ENCODE measurements around the gene SERF2. TPM values are rescaled to one million over a fixed set of nuclear protein-coding genes. Genes with fewer than 3 reads are reported as not detected.
"Not testable (repeated sequence)": the region's sequence is repeated elsewhere in the genome, so short reads cannot be mapped to it uniquely, and the experiment has no call there.

Gene SERF2
- total RNA-seq, 1 donor from 2014 or later, result 900 TPM

DNA sequence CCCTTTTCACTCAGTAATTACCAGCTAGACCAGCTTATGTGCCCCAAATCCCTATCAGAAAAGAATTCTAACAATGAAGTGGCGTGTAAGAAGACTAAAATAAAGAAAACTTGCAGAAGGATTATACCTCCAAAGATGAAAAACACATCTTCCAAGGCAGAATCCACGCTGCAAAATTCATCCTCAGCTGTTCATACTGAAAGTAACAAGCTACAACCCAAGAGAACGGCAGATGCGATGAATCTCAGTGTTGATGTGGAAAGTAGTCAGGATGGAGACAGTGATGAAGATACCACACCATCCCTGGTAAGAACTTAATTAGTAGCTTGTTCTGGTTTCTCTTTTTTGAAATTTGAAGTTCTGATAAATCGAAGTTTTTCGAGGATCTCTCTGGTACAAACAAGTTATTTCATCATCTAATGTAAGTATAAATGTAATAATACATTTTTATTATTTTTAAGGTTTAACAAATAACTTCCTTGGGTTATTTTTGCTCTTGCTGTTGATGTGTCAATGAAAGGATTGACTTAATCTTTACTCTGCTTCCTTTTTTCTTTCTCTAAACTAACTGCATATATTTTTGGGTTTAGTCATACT lies 36.0 kb downstream of the SERF2 start:
- Histone ChIP-seq H3K4me3 (peak overlapping the region; percentile 74), H3K9me3 (replicated peaks) (no peaks in the 10 kb centered on the region), H3K36me3 (no peaks in the 10 kb centered on the region), H3K27ac (replicated peaks) (peak overlapping the region; percentile 76), H3K27me3 (ENCODE audit: low read depth) (no peaks in the 10 kb centered on the region), H3K4me1 (peaks cover 40% of the 10 kb centered on the region)
- TF ChIP-seq CTCF (IDR thresholded peaks at IDR 0.05; ENCODE audit: borderline replicate concordance), result no peak
- DNase-seq, result no peak
- intact Hi-C loops (cut with micrococcal nuclease), result no loop called here

GRCh38 chr15:43829951-43830540 lies 37.9 kb downstream of the SERF2 start:
- DNase-seq; H3K27ac ChIP-seq (replicated peaks); H3K36me3 ChIP-seq; H3K4me3 ChIP-seq; intact Hi-C loops (cut with micrococcal nuclease); H3K27me3 ChIP-seq (ENCODE audit: low read depth); H3K9me3 ChIP-seq (replicated peaks): not testable (repeated sequence)
- H3K4me1 ChIP-seq, result peaks cover 23% of the 10 kb centered on the region

DNA sequence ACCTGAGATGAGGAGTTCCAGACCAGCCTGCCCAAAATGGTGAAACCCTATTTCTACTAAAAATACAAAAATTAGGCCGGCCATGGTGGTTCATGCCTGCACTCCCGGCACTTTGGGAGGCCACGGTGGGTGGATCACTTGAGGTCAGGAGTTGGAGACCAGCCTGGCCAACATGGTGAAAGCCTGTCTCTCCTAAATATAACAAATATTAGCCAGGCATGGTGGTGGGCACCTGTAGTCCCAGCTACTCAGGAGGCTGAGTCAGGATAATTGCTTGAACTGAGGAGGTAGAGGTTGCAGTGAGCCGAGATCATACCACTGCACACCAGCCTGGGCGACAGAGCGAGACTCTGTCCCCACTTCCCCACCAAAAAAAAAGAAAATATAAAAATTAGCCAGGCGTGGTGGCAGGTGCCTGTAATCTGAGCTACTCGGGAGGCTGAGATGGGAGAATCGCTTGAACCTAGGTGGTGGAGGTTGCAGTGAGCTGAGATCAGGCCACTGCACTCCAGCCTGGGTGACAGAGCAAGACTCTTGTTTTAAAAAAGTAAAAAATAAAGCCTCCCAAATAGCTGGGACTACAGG lies 38.7 kb downstream of the SERF2 start:
- H3K27me3 ChIP-seq (ENCODE audit: low read depth); intact Hi-C loops (cut with micrococcal nuclease); DNase-seq: not testable (repeated sequence)

GRCh38 chr15:43831519-43832052 lies 39.5 kb downstream of the SERF2 start:
- H3K36me3 ChIP-seq, result peaks cover 12% of the 10 kb centered on the region
- DNase-seq; H3K4me3 ChIP-seq; H3K27ac ChIP-seq (replicated peaks); intact Hi-C loops (cut with micrococcal nuclease); H3K9me3 ChIP-seq (replicated peaks); H3K27me3 ChIP-seq (ENCODE audit: low read depth): not testable (repeated sequence)
- H3K4me1 ChIP-seq, result peaks cover 15% of the 10 kb centered on the region

More for the DNA sequence above, 38.7 kb downstream of the SERF2 start:
- not testable (repeated sequence) for H3K27ac ChIP-seq (replicated peaks); H3K36me3 ChIP-seq; H3K9me3 ChIP-seq (replicated peaks); H3K4me3 ChIP-seq
- peaks cover 22% of the 10 kb centered on the region for H3K4me1 ChIP-seq

DNA sequence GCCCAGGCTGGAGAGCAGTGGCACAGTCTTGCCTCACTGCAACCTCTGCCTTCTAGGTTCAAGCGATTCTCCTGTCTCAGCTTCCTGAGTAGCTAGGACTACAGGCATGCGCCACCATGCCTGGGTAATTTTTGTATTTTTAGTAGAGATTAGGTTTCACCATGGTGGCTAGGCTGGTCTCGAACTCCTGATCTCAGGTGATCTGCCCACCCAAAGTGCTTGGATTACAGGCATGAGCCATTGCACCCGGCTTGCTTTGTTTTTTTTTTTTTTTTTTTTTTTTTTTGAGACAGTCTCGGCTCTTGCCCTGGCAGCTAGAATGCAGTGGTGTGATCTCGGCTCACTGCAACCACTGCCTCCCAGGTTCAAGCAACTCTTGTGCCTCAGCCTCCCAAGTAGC lies 40.4 kb downstream of the SERF2 start:
- DNase-seq; H3K4me1 ChIP-seq; intact Hi-C loops (cut with micrococcal nuclease); H3K4me3 ChIP-seq; H3K27me3 ChIP-seq (ENCODE audit: low read depth); H3K9me3 ChIP-seq (replicated peaks); H3K27ac ChIP-seq (replicated peaks): not testable (repeated sequence)
- H3K36me3 ChIP-seq, result peaks cover 12% of the 10 kb centered on the region

- no peak for TF ChIP-seq CTCF (IDR thresholded peaks at IDR 0.05; ENCODE audit: borderline replicate concordance)
- no peaks in the 10 kb centered on the region for H3K4me1 ChIP-seq
- intact Hi-C loops (cut with micrococcal nuclease), result no loop called here
- DNase-seq, result no peak
- H3K27me3 ChIP-seq (ENCODE audit: low read depth), result no peaks in the 10 kb centered on the region
- no peak overlapping the region for H3K4me3 ChIP-seq
- H3K27ac ChIP-seq (replicated peaks), result no peak overlapping the region
- H3K9me3 ChIP-seq (replicated peaks), result no peaks in the 10 kb centered on the region
- H3K36me3 ChIP-seq, result peaks cover 27% of the 10 kb centered on the region
Observed at GRCh38 chr15:43845421-43845820, 53.3 kb downstream of the SERF2 start.

Small RNA genes within 50 kb of the gene (microRNA-seq; reads per million reads assigned to microRNA genes)
- gene MIR1282, result not detected

Other genes starting within 250 kb of the SERF2 start
- gene PPIP5K1, start 202.1 kb upstream of the SERF2 start, total RNA-seq, result 12.8 TPM
- not detected for gene CKMT1B, start 198.3 kb upstream of the SERF2 start, total RNA-seq
- not detected for gene STRC, start 173.5 kb upstream of the SERF2 start, total RNA-seq
- gene CATSPER2, start 143.5 kb upstream of the SERF2 start, total RNA-seq, result 1.2 TPM
- not detected for gene CKMT1A, start 98.5 kb upstream of the SERF2 start, total RNA-seq
- 154 TPM for gene PDIA3, start 45.9 kb upstream of the SERF2 start, total RNA-seq
- gene ELL3, start 15.4 kb upstream of the SERF2 start, total RNA-seq, result 0.82 TPM
- gene SERINC4, start 7.9 kb downstream of the SERF2 start, total RNA-seq, result 0.44 TPM
- gene HYPK, start 8.3 kb downstream of the SERF2 start, total RNA-seq, result 17.9 TPM
- 20.4 TPM for gene MFAP1, start 32.4 kb downstream of the SERF2 start, total RNA-seq
- gene WDR76, start 34.7 kb downstream of the SERF2 start, total RNA-seq, result 1.8 TPM

Measured in left ventricle myocardium inferior (tissue), 1 donor.